ENCODE data around the gene ANKS6. TPM values are rescaled to one million over a fixed set of nuclear protein-coding genes. Genes with fewer than 3 reads are reported as not detected.

ANKS6 gene
- polyA plus RNA-seq, 1 experiment = 13.0 TPM

- Histone ChIP-seq H3K4me3 (ENCODE audit: low read depth, low read length) (no peak overlapping the region), H3K36me3 (ENCODE audit: control insufficient read depth, insufficient read depth, low read length) (peaks cover 8% of the 10 kb centered on the region), H3K27me3 (ENCODE audit: control insufficient read depth, insufficient read depth, low read length) (no peaks in the 10 kb centered on the region)
- POLR2A ChIA-PET = no interaction called here
- DNase-seq (ENCODE audit: low read depth) = no peak
- CTCF ChIA-PET = interaction anchor here (1.0 to 1.4 kb wide), 2 partner anchors 9 to 12 kb away, joined by 3 read pairs; no protein-coding TSS in a partner anchor
- TF ChIP-seq CTCF (IDR thresholded peaks at IDR 0.05; ENCODE audit: insufficient read depth, low read depth, low read length) = no peak
Measured at GRCh38 chr9:98781588-98782383, 14.6 kb downstream of the ANKS6 start.

GRCh38 chr9:98780059-98780749, 16.2 kb downstream of the ANKS6 start:
- DNase-seq (ENCODE audit: low read depth) = no peak
- peaks cover 8% of the 10 kb centered on the region for H3K36me3 ChIP-seq (ENCODE audit: control insufficient read depth, insufficient read depth, low read length)
- POLR2A ChIA-PET = no interaction called here
- no peaks in the 10 kb centered on the region for H3K27me3 ChIP-seq (ENCODE audit: control insufficient read depth, insufficient read depth, low read length)
- CTCF ChIA-PET = interaction anchor here (6.6 kb wide), 1 partner anchor 464 kb away, joined by 150 read pairs; no protein-coding TSS in a partner anchor
- no peak overlapping the region for H3K4me3 ChIP-seq (ENCODE audit: low read depth, low read length)
- TF ChIP-seq CTCF (IDR thresholded peaks at IDR 0.05; ENCODE audit: insufficient read depth, low read depth, low read length) = no peak

GRCh38 chr9:98778711-98779530, 17.4 kb downstream of the ANKS6 start:
- H3K27me3 ChIP-seq (ENCODE audit: control insufficient read depth, insufficient read depth, low read length) = no peaks in the 10 kb centered on the region
- TF ChIP-seq CTCF (IDR thresholded peaks at IDR 0.05; ENCODE audit: insufficient read depth, low read depth, low read length) = no peak
- H3K36me3 ChIP-seq (ENCODE audit: control insufficient read depth, insufficient read depth, low read length) = peaks cover 9% of the 10 kb centered on the region
- CTCF ChIA-PET = interaction anchor here (0.5 to 6.6 kb wide), 5 partner anchors 13 to 560 kb away, joined by 3 to 150 read pairs (median 3); no protein-coding TSS in a partner anchor
- DNase-seq (ENCODE audit: low read depth) = no peak
- no peak overlapping the region for H3K4me3 ChIP-seq (ENCODE audit: low read depth, low read length)
- POLR2A ChIA-PET = no interaction called here

- ChIA-PET POLR2A (no interaction called here), CTCF (interaction anchor here (0.6 to 6.6 kb wide), 4 partner anchors 13 to 462 kb away, joined by 3 to 150 read pairs (median 4); no protein-coding TSS in a partner anchor)
- no peak for DNase-seq (ENCODE audit: low read depth)
- Histone ChIP-seq H3K27me3 (ENCODE audit: control insufficient read depth, insufficient read depth, low read length) (no peaks in the 10 kb centered on the region), H3K4me3 (ENCODE audit: low read depth, low read length) (no peak overlapping the region), H3K36me3 (ENCODE audit: control insufficient read depth, insufficient read depth, low read length) (peaks cover 9% of the 10 kb centered on the region)
- no peak for TF ChIP-seq CTCF (IDR thresholded peaks at IDR 0.05; ENCODE audit: insufficient read depth, low read depth, low read length)
Measured at GRCh38 chr9:98778251-98778650, 18.1 kb downstream of the ANKS6 start.

All from BJ (cell line).